Karpas-422 (cell line): ENCODE measurements around the gene DGKQ. TPM values are rescaled to one million over a fixed set of nuclear protein-coding genes. Genes with fewer than 3 reads are reported as not detected.

Experiments used
- DNase-seq: peaks from one replicate; pipeline ENCODE4 v3.0.0-alpha.2; 2015
- H2AFZ ChIP-seq: fragments of 200-600 bp; sonication (generic); 2 replicates; pipeline ENCODE4 v1.6.1; 2014; ENCODE audit warnings: antibody characterized with exemption, low read length, mixed read lengths
- H3K27ac ChIP-seq: fragments of 200-600 bp; sonication (generic); 2 replicates; pipeline ENCODE4 v1.5.1; 2014; ENCODE audit warnings: mild to moderate bottlenecking, low read length, moderate library complexity
- H3K27me3 ChIP-seq: fragments of 200-600 bp; sonication (generic); 2 replicates; pipeline ENCODE4 v1.6.1; 2014; ENCODE audit warnings: low read length, mixed read lengths
- H3K36me3 ChIP-seq: fragments of 200-600 bp; sonication (generic); 2 replicates; pipeline ENCODE4 v1.6.1; 2014; ENCODE audit warnings: low read length, mixed read lengths; ENCODE audit not compliant: insufficient read depth
- H3K4me1 ChIP-seq: fragments of 200-600 bp; sonication (generic); 2 replicates; pipeline ENCODE4 v1.6.1; 2014; ENCODE audit warnings: mild to moderate bottlenecking, low read length, mixed read lengths
- H3K4me2 ChIP-seq: fragments of 200-600 bp; sonication (generic); 2 replicates; pipeline ENCODE4 v1.6.1; 2014; ENCODE audit warnings: low read length, low read depth, mild to moderate bottlenecking; ENCODE audit not compliant: poor library complexity, severe bottlenecking
- H3K4me3 ChIP-seq: fragments of 200-600 bp; sonication (generic); 2 replicates; pipeline ENCODE4 v1.5.1; 2014; ENCODE audit warnings: mild to moderate bottlenecking, antibody characterized with exemption, low read length, mixed read lengths
- H3K79me2 ChIP-seq: fragments of 200-600 bp; sonication (generic); 2 replicates; pipeline ENCODE4 v1.6.1; 2014; ENCODE audit warnings: mild to moderate bottlenecking, low read length, mixed read lengths
- H3K9ac ChIP-seq: fragments of 200-600 bp; sonication (generic); 2 replicates; pipeline ENCODE4 v1.6.0; 2014; ENCODE audit warnings: low read length
- H3K9me2 ChIP-seq: fragments of 200-600 bp; sonication (generic), shearing (Covaris generic); replicated peaks from 2 replicates; pipeline ENCODE4 v1.6.0; 2014; ENCODE audit warnings: mild to moderate bottlenecking, low read length, moderate library complexity; ENCODE audit not compliant: insufficient read depth
- H3K9me3 ChIP-seq: fragments of 300-700, 200-600 bp; sonication (generic); 2 replicates; pipeline ENCODE4 v1.6.1; 2014; ENCODE audit warnings: low read length, mixed read lengths
- H4K20me1 ChIP-seq: fragments of 200-600 bp; sonication (generic); 2 replicates; pipeline ENCODE4 v1.6.1; 2014; ENCODE audit warnings: mild to moderate bottlenecking, antibody characterized with exemption, low read length, low read depth; ENCODE audit not compliant: insufficient read depth
- total RNA-seq: library from RNA; depleted of rRNA; stranded (reverse); fragments of >200 nt; shearing (Covaris generic); gene quantifications from 2 replicates; pipeline ENCODE4 v1.2.3, GENCODE V29; 2014; ENCODE audit warnings: low replicate concordance; rRNA removed

The DGKQ gene
- total RNA-seq, 1 experiment from 2014 or later = 5.8 TPM

GRCh38 chr4:911221-911751 lies 62.1 kb downstream of the DGKQ start:
- DNase-seq = no peak
- no peaks in the 10 kb centered on the region for H3K9me2 ChIP-seq
- no peak overlapping the region for H3K4me3 ChIP-seq
- H3K4me2 ChIP-seq = no peak overlapping the region
- no peak overlapping the region for H2AFZ ChIP-seq
- H3K9ac ChIP-seq = no peak overlapping the region
- H3K27ac ChIP-seq = no peak overlapping the region
- 0 out of 2 replicates have a peak, but pooled peaks cover 3% of the 10 kb centered on the region for H4K20me1 ChIP-seq
- no peaks in the 10 kb centered on the region for H3K9me3 ChIP-seq
- H3K4me1 ChIP-seq = peaks cover 15% of the 10 kb centered on the region
- peaks cover 7% of the 10 kb centered on the region for H3K36me3 ChIP-seq
- peaks cover 52% of the 10 kb centered on the region for H3K79me2 ChIP-seq
- H3K27me3 ChIP-seq = no peaks in the 10 kb centered on the region

- H3K27me3 ChIP-seq = no peaks in the 10 kb centered on the region
- no peak overlapping the region for H3K4me3 ChIP-seq
- H4K20me1 ChIP-seq = 0 out of 2 replicates have a peak, but pooled peaks cover 3% of the 10 kb centered on the region
- no peak overlapping the region for H3K27ac ChIP-seq
- H3K9me3 ChIP-seq = no peaks in the 10 kb centered on the region
- no peak overlapping the region for H3K9ac ChIP-seq
- H3K4me2 ChIP-seq = no peak overlapping the region
- peaks cover 48% of the 10 kb centered on the region for H3K79me2 ChIP-seq
- H3K9me2 ChIP-seq = no peaks in the 10 kb centered on the region
- H3K36me3 ChIP-seq = peaks cover 7% of the 10 kb centered on the region
- peaks cover 7% of the 10 kb centered on the region for H3K4me1 ChIP-seq
- DNase-seq = no peak
- H2AFZ ChIP-seq = no peak overlapping the region
Observed at GRCh38 chr4:910366-911091, 62.8 kb downstream of the DGKQ start.

- Histone ChIP-seq H3K9me3 (no peaks in the 10 kb centered on the region), H4K20me1 (0 out of 2 replicates have a peak, but pooled peaks cover 3% of the 10 kb centered on the region), H3K9me2 (no peaks in the 10 kb centered on the region), H3K4me2 (no peak overlapping the region), H3K27ac (no peak overlapping the region), H3K79me2 (peaks cover 40% of the 10 kb centered on the region), H3K9ac (no peak overlapping the region), H3K4me3 (no peak overlapping the region), H3K4me1 (peaks cover under 1% of the 10 kb centered on the region), H2AFZ (no peak overlapping the region), H3K36me3 (peaks cover 7% of the 10 kb centered on the region), H3K27me3 (no peaks in the 10 kb centered on the region)
- no peak for DNase-seq
Observed at GRCh38 chr4:909821-910220, 63.5 kb downstream of the DGKQ start.

- Histone ChIP-seq H3K4me1 (no peaks in the 10 kb centered on the region), H3K79me2 (peaks cover 34% of the 10 kb centered on the region), H3K27me3 (no peaks in the 10 kb centered on the region), H3K27ac (no peak overlapping the region), H3K4me3 (no peak overlapping the region), H3K36me3 (peaks cover 7% of the 10 kb centered on the region), H3K9ac (no peak overlapping the region), H4K20me1 (no peaks in the 10 kb centered on the region), H3K4me2 (no peak overlapping the region), H3K9me3 (no peaks in the 10 kb centered on the region), H2AFZ (no peak overlapping the region), H3K9me2 (no peaks in the 10 kb centered on the region)
- no peak for DNase-seq
Observed at GRCh38 chr4:909131-909571, 64.2 kb downstream of the DGKQ start.

Other genes with a start within 250 kb of the DGKQ start
- gene CPLX1, start 147.4 kb downstream of the DGKQ start, total RNA-seq = 0.40 and 3.1 TPM in 2 replicates
- gene GAK, start 41.3 kb downstream of the DGKQ start, total RNA-seq = 48.8 and 76.6 TPM in 2 replicates
- gene TMEM175, start 41.1 kb downstream of the DGKQ start, total RNA-seq = 15.1 and 28.1 TPM in 2 replicates
- gene IDUA, start 13.5 kb upstream of the DGKQ start, total RNA-seq = 17.3 and 20.8 TPM in 2 replicates
- gene SLC26A1, start 19.8 kb upstream of the DGKQ start, total RNA-seq = not detected in 2 replicates
- 0.76 TPM in 1 of 2 replicates, not detected in the other for gene FGFRL1, start 38.1 kb upstream of the DGKQ start, total RNA-seq
- gene RNF212, start 140.0 kb upstream of the DGKQ start, total RNA-seq = not detected in 2 replicates
- gene SPON2, start 199.0 kb upstream of the DGKQ start, total RNA-seq = 7.4 and 8.9 TPM in 2 replicates